ENCODE measurements around the gene ZC3HAV1. TPM values are rescaled to one million over a fixed set of nuclear protein-coding genes. Genes with fewer than 3 reads are reported as not detected.
"Not testable (repeated sequence)": the region's sequence is repeated elsewhere in the genome, so short reads cannot be mapped to it uniquely, and the experiment has no call there.

ZC3HAV1 gene
- total RNA-seq, 1 donor from 2014 or later: 23.7 TPM

- Mint-ChIP-seq H3K4me1 (peaks cover 27% of the 10 kb centered on the region), H3K4me3 (no peak overlapping the region), H3K27ac (peak overlapping the region; percentile 2), H3K27me3 (ENCODE audit: low read depth) (no peaks in the 10 kb centered on the region), H3K9me3 (no peaks in the 10 kb centered on the region), H3K36me3 (peaks cover 13% of the 10 kb centered on the region)
- DNase-seq (ENCODE audit: low spot score in 2 of 2, unreplicated experiment in 2 of 2): no peak
- TF ChIP-seq, protein P1, sequence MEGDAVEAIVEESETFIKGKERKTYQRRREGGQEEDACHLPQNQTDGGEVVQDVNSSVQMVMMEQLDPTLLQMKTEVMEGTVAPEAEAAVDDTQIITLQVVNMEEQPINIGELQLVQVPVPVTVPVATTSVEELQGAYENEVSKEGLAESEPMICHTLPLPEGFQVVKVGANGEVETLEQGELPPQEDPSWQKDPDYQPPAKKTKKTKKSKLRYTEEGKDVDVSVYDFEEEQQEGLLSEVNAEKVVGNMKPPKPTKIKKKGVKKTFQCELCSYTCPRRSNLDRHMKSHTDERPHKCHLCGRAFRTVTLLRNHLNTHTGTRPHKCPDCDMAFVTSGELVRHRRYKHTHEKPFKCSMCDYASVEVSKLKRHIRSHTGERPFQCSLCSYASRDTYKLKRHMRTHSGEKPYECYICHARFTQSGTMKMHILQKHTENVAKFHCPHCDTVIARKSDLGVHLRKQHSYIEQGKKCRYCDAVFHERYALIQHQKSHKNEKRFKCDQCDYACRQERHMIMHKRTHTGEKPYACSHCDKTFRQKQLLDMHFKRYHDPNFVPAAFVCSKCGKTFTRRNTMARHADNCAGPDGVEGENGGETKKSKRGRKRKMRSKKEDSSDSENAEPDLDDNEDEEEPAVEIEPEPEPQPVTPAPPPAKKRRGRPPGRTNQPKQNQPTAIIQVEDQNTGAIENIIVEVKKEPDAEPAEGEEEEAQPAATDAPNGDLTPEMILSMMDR (IDR thresholded peaks at IDR 0.05; ENCODE audit: unreplicated experiment): no peak
Observed at GRCh38 chr7:139094596-139094995, 14.9 kb downstream of the ZC3HAV1 start.

DNA sequence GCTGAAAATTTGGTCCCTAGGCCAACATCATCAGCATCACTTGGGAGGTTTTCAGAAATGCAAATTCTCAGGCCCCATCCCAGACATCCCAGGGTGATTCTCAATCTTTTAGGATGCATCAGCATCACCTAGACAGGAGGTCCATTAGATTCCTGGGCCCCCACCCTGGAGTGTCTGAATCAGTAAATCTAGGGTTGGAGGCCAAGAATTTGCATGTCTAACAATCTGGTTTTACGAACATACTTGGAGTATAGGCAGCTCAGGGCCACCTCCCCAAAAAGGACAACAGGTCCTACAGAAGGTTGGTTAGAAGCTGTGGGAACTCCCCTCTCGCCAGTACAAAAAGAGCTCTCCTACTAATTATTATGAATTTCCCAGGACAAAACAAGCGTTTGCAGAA lies 15.5 kb downstream of the ZC3HAV1 start:
- Mint-ChIP-seq H3K36me3 (peaks cover 14% of the 10 kb centered on the region), H3K27ac (no peak overlapping the region), H3K9me3 (no peaks in the 10 kb centered on the region), H3K4me3 (no peak overlapping the region), H3K27me3 (ENCODE audit: low read depth) (no peaks in the 10 kb centered on the region), H3K4me1 (peaks cover 25% of the 10 kb centered on the region)
- TF ChIP-seq, protein P1 (IDR thresholded peaks at IDR 0.05; ENCODE audit: unreplicated experiment): no peak
- DNase-seq (ENCODE audit: low spot score in 2 of 2, unreplicated experiment in 2 of 2): no peak

- DNase-seq (ENCODE audit: low spot score in 2 of 2, unreplicated experiment in 2 of 2); H3K27ac Mint-ChIP-seq; H3K9me3 Mint-ChIP-seq; H3K4me3 Mint-ChIP-seq; H3K27me3 Mint-ChIP-seq (ENCODE audit: low read depth): not testable (repeated sequence)
- Mint-ChIP-seq H3K36me3 (peaks cover 14% of the 10 kb centered on the region), H3K4me1 (peaks cover 25% of the 10 kb centered on the region)
Observed at GRCh38 chr7:139093512-139093911, 16.0 kb downstream of the ZC3HAV1 start.

DNA sequence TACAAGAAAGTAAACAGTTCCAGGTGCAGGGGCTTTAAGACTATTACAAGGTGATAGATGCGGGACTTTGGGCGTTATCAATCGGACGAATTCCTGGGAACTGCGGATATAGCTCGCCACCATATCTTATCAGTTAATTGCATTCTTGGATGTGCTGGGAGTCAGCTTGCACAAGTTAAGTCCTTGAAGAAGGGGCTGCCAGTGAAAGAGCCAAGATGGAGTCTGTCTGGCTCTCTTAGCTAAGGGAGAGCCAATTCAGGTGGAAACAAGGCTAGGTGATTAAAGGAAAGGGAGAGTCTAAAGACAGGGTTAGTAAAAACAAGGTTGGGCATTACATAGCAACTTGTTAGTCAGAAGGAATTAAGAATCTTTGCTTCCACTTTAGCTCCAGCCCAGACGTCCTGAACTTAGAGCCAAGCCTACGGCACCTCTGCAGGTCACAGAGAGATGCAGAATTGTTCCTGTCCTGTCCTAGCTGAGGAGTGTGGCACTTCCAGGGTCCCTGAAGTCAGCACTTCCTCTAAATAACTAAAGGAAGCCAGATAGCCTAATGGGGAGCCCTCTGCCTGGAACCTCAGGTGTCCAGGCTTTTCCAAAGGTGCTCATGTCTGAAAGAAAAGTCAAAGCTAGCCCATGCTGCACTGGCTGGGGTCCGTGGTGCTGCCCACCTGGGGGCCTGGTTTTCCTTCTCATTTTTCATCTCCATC lies 17.3 kb downstream of the ZC3HAV1 start:
- H3K9me3 Mint-ChIP-seq: peaks cover 3% of the 10 kb centered on the region
- peaks cover 25% of the 10 kb centered on the region for H3K4me1 Mint-ChIP-seq
- H3K36me3 Mint-ChIP-seq: peaks cover 23% of the 10 kb centered on the region
- no peak overlapping the region for H3K4me3 Mint-ChIP-seq
- DNase-seq (ENCODE audit: low spot score in 2 of 2, unreplicated experiment in 2 of 2): no peak
- no peaks in the 10 kb centered on the region for H3K27me3 Mint-ChIP-seq (ENCODE audit: low read depth)
- H3K27ac Mint-ChIP-seq: peak overlapping the region; percentile 92
- TF ChIP-seq, protein P1 (IDR thresholded peaks at IDR 0.05; ENCODE audit: unreplicated experiment): no peak

GRCh38 chr7:139091677-139091996 lies 17.9 kb downstream of the ZC3HAV1 start:
- Mint-ChIP-seq H3K27ac (peak overlapping the region; percentile 92), H3K36me3 (peaks cover 27% of the 10 kb centered on the region), H3K4me3 (peak overlapping the region; percentile 32), H3K27me3 (ENCODE audit: low read depth) (no peaks in the 10 kb centered on the region), H3K4me1 (peaks cover 25% of the 10 kb centered on the region), H3K9me3 (peaks cover 9% of the 10 kb centered on the region)
- DNase-seq (ENCODE audit: low spot score in 2 of 2, unreplicated experiment in 2 of 2): no peak
- TF ChIP-seq, protein P1 (IDR thresholded peaks at IDR 0.05; ENCODE audit: unreplicated experiment): no peak

DNA sequence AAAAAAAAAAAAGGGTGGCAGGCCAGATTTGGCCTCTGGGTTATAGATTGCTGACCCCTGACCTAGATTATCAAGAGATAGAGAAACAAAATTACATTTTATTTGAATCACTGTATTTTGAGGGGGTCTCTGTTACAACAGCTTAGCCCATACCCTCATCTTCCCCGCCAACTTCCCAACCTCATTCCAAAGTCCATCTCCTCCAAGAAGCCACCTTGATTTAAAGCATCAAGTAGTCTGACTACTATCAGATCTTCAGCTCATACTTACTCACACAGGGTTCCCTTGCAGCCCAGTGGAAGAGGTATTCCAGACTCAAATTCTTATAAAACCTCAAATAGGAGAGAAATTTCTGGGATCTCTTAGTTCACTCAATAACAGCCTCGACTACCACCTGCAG lies 20.4 kb downstream of the ZC3HAV1 start:
- H3K9me3 Mint-ChIP-seq: peaks cover 10% of the 10 kb centered on the region
- H3K4me1 Mint-ChIP-seq: peaks cover 15% of the 10 kb centered on the region
- no peak for DNase-seq (ENCODE audit: low spot score in 2 of 2, unreplicated experiment in 2 of 2)
- H3K36me3 Mint-ChIP-seq: peaks cover 38% of the 10 kb centered on the region
- no peak overlapping the region for H3K4me3 Mint-ChIP-seq
- no peaks in the 10 kb centered on the region for H3K27me3 Mint-ChIP-seq (ENCODE audit: low read depth)
- TF ChIP-seq, protein P1 (IDR thresholded peaks at IDR 0.05; ENCODE audit: unreplicated experiment): no peak
- H3K27ac Mint-ChIP-seq: no peak overlapping the region

Measured in mesothelial cell of epicardium (in vitro differentiated cells).